Skin of body (tissue), 3 donors: ENCODE results near the gene ZC3H14. TPM values are rescaled to one million over a fixed set of nuclear protein-coding genes. Genes with fewer than 3 reads are reported as not detected.

Experiments used
- DNase-seq: peaks from one replicate; lab custom pipeline; 2025; lab: John Stamatoyannopoulos, UW
- small RNA-seq: library from RNA; depleted of rRNA; stranded (forward); fragments of <200 nt; gene quantifications from one replicate; pipeline ENCODE3, GENCODE V24; 2014; ENCODE audit warnings: low replicate concordance
- total RNA-seq: library from RNA; depleted of rRNA; stranded (reverse); fragments of >200 nt; gene quantifications from one replicate; pipeline ENCODE4 v1.2.3, GENCODE V29; 2014

Gene ZC3H14
- total RNA-seq, 1 donor from 2014 or later, result 46.5 TPM

DNA sequence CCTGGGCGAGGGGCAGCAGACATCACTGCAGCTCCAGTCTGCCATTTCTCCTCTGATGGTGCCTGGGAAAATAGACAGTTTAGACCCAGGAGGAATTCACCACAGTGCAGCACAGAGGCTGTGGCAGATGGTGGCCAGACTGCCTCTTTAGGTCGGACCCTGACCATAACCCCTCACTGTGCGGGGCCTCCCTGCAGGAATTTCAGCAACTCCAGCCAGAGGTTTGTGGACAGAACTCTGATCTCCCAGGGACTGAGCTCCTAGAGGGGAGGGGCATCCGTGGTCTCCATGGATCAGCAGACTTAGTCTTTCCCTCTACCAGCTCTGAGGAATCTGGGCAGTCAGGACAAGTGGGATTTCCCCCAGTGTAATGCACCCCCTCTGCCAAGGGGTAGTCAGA, 106.5 kb downstream of the ZC3H14 start:
- no peak for DNase-seq

Small RNA genes lying within 50 kb of the gene (small RNA-seq; reads per million reads assigned to genes)
- gene RNU4-22P, result not detected

Other genes with a start within 250 kb of the ZC3H14 start
- 0.30 TPM for gene KCNK10, start 239.8 kb upstream of the ZC3H14 start, total RNA-seq
- gene SPATA7, start 177.4 kb upstream of the ZC3H14 start, total RNA-seq, result 20.4 TPM
- gene PTPN21, start 8.0 kb upstream of the ZC3H14 start, total RNA-seq, result 13.8 TPM
- 0.49 TPM for gene EML5, start 229.9 kb downstream of the ZC3H14 start, total RNA-seq